GM13977 (cell line): ENCODE data around the gene APPBP2.

Source experiments
- DNase-seq: peaks from one replicate; pipeline ENCODE4 v3.0.0; 2012; ENCODE audit warnings: low spot score
- in situ Hi-C: fragments of 300-500 bp; cut with MboI; formaldehyde crosslinking; loops from one replicate; pipeline ENCODE4 v1.12.0; 2022; ENCODE audit warnings: low sequenced_read_pairs, low pct_unique_long_range_greater_than_20kb, mixed read lengths, inconsistent platforms; ENCODE audit not compliant: unreplicated experiment
- TF ChIP-seq, protein P1 (sequence below): IDR thresholded peaks from 2 replicates; pipeline ENCODE4 v1.5.1; 2012; ENCODE audit warnings: mild to moderate bottlenecking, control low read depth; ENCODE audit not compliant: insufficient read depth; ENCODE audit errors: extremely low read depth, missing control alignments

APPBP2 gene

DNA sequence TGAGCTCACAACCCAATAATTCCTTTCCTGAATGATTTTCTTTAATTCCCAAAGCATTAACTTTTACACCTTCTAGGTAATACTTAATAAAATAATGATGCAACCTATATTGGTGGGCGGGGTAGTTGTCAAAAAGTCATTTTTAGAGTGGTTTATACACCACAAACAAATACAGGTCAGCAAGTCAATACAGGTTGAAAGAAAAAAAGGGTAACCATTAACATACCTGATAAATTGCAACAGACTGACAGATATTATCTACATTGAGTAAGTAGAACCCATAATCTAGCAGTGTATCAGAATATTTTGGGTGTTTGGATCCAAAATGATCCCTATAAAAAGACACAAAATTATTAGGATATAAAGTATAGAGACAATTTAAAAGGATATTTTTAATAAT lies 64.5 kb downstream of the APPBP2 start:
- in situ Hi-C loops: no loop called here
- TF ChIP-seq, protein P1, sequence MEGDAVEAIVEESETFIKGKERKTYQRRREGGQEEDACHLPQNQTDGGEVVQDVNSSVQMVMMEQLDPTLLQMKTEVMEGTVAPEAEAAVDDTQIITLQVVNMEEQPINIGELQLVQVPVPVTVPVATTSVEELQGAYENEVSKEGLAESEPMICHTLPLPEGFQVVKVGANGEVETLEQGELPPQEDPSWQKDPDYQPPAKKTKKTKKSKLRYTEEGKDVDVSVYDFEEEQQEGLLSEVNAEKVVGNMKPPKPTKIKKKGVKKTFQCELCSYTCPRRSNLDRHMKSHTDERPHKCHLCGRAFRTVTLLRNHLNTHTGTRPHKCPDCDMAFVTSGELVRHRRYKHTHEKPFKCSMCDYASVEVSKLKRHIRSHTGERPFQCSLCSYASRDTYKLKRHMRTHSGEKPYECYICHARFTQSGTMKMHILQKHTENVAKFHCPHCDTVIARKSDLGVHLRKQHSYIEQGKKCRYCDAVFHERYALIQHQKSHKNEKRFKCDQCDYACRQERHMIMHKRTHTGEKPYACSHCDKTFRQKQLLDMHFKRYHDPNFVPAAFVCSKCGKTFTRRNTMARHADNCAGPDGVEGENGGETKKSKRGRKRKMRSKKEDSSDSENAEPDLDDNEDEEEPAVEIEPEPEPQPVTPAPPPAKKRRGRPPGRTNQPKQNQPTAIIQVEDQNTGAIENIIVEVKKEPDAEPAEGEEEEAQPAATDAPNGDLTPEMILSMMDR: no peak
- DNase-seq: no peak

DNA sequence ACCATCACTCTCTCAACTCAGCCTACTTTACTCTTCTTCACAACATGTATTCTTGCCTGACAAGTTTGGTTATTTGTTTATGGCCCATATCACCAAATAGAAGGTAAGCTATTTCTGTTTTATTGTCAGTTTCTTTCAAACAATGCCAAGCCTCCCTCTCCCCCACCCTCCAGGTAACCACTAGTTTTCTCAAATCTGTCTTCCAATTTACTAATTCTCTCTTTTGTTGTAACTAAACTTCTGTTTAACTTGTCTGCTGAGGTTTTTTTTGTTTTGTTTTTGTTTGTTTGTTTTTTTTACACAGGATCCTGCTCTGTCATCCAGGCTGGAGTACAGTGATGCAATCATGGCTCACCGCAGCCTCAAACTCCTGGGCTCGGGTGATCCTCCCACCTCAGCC lies 68.9 kb downstream of the APPBP2 start:
- TF ChIP-seq, protein P1: no peak

DNA sequence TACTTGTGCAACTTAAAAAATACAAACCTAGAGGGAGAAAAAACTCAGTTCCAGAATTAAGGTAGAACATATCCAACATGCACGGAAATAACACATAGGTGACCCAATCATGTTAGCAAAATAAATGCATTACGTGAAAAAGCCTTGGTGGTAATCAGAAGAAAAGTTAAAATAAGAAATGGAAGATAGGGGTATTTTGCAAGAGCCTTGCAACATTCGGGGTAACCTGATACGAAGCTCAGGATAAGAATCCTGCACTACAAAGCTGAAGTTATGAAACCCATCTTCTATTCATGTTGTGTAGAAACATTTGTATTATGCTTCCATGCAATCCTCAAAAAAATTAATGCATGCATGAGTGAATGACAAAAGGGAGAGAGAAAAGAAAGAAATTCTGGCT lies 70.7 kb downstream of the APPBP2 start:
- DNase-seq: no peak
- in situ Hi-C loops: no loop called here
- TF ChIP-seq, protein P1: no peak

More for the DNA sequence above, 68.9 kb downstream of the APPBP2 start:
- in situ Hi-C loops: no loop called here
- no peak for DNase-seq

DNA sequence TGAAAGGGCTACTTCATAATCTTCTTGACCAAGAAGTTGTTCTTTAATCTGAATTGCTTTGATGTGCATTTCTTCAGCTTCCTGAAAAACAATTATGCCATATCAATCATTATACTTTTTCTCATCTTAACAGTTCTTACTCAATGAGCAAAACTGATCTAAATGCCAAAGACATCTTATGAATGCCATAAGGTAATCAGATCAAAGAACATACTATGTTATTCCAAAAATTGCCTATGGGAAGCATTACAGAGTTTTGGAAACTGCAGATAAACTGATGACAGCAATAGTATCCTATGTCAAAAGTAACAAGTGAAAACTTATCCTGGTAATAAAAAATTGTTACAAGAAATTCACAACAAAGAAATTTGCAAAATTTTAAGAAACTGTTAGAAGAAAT lies 74.1 kb downstream of the APPBP2 start:
- TF ChIP-seq, protein P1: no peak
- DNase-seq: no peak
- in situ Hi-C loops: no loop called here

DNA sequence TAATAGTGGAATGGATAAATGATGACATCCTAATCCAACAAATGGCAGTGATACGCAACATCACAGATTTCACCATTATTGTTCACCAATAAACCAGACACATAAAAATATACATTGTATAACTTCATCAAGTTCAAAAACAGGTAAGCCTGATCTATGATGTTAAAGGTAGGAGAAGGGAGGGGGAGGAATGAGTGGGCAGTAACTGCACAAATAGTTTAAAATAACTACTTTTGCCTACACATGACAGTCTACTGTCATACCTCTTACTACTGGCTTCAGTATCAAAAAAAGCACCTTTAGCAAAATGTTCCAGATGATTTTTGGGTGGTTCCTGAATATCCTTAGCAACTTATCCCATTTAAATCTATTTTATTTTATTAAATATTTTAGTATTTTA lies 75.0 kb downstream of the APPBP2 start:
- in situ Hi-C loops: no loop called here
- DNase-seq: no peak
- TF ChIP-seq, protein P1: no peak

DNA sequence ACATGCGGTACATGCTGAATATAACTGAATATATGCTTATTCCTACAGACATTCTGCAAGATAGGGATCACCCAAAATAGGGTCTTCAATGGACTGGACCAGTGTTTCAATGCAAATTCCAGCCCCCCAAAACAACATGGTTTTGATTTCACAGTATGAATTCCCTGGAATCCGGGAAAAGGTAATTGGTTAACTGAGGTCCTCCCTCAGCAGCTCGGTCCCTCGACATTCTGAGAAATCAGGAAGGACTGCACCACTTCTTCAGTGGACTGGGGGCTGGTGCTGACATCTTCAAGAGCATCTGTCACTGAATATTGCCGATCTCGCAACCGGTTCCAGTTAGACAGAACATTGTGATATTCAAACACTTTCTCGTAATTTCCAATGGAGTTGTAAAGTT lies 78.7 kb downstream of the APPBP2 start:
- in situ Hi-C loops: no loop called here
- TF ChIP-seq, protein P1: no peak
- DNase-seq: no peak

DNA sequence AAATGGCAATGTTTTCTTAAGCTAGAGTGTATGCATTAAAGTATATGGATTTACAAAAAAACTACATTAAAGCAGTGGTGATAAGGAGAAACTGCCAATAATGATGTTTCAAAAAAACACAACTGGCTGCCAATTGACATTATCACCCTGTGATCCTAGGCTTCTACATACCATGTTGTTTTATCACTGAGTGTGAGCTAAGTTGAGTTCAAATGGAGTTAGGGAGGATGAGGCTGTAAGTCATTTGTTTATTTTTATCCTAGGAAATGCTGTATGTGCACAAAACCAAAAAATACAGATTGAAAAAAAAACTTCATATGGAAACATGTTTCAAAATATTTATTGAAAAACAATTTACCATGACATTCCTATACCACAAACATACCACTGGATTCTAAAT lies 80.9 kb downstream of the APPBP2 start:
- no peak for DNase-seq
- in situ Hi-C loops: no loop called here
- TF ChIP-seq, protein P1: no peak
